Adrenal gland (tissue), 12 donors: Measurements from ENCODE around the gene EPHB1. TPM values are rescaled to one million over a fixed set of nuclear protein-coding genes. Genes with fewer than 3 reads are reported as not detected.

Source experiments
- DNase-seq, 7 donors: peaks; one replicate each; pipeline ENCODE4 v3.0.0-alpha.2; 2019 to 2020
- H3K27ac ChIP-seq, 5 donors: fragments of 200-600 bp; sonication (generic) in 4 of 5; 1 replicate in 3 of 5; 2 replicates in 2 of 5; pipeline versions ENCODE4 v1.5.1 to v1.8.0; 2016 to 2020; ENCODE audit warnings: mild to moderate bottlenecking in 1 of 5
- H3K27me3 ChIP-seq: fragments of 200-600 bp; 2 replicates; pipeline ENCODE4 v1.8.0; 2021
- H3K36me3 ChIP-seq, 2 donors: fragments of 200-600 bp; replicated peaks in 1 of 2; 1 replicate in 1 of 2; 2 replicates in 1 of 2; pipeline versions ENCODE4 v1.5.1 to v1.8.0; 2018 to 2022
- H3K4me1 ChIP-seq, 2 donors: fragments of 200-600 bp; replicated peaks in 1 of 2; 1 replicate in 1 of 2; 2 replicates in 1 of 2; pipeline versions ENCODE4 v1.5.1 to v1.8.0; 2018 to 2021
- H3K4me3 ChIP-seq, 4 donors: fragments of 200-600 bp; sonication (generic) in 3 of 4; one replicate each; pipeline ENCODE4 v1.5.1; 2016 to 2018
- H3K9me3 ChIP-seq, 3 donors: fragments of 200-600 bp; sonication (generic) in 1 of 3; replicated peaks in 1 of 3; 1 replicate in 2 of 3; 2 replicates in 1 of 3; pipeline versions ENCODE4 v1.5.1 to v1.8.0; 2016 to 2021
- CTCF ChIP-seq, 6 experiments: fragments of 450-650 bp in 4 of 6; fragments of 200-600 bp in 2 of 6; sonication (generic) in 1 of 6; IDR thresholded peaks; 1 replicate in 5 of 6; 2 replicates in 1 of 6; pipeline versions ENCODE4 v1.5.1 to v1.8.0; 2016 to 2021; ENCODE audit warnings: antibody characterized with exemption in 6 of 6, mild to moderate bottlenecking in 2 of 6, moderate library complexity in 1 of 6
- POLR2A ChIP-seq, 2 donors: fragments of 450-650 bp; IDR thresholded peaks; one replicate each; pipeline ENCODE4 v1.6.1; 2017; ENCODE audit warnings: antibody characterized with exemption in 2 of 2, mild to moderate bottlenecking in 2 of 2, moderate library complexity in 1 of 2
- WGBS, 4 donors: extraction: QIAGEN DNeasy Blood & Tissue Kit in 2 of 4; methylation state at CpG; one replicate each; pipeline versions ENCODE4 v1.1.5 to v1.1.7; 2013 to 2017; 5-methylcytosine and 5-hydroxymethylcytosine counted together
- intact Hi-C, 2 donors: fragments of 100-400 bp; cut with DNase I; formaldehyde crosslinking; loops; one replicate each; pipeline versions ENCODE4 v1.14.1 to v1.15.0; 2022 to 2023
- polyA plus RNA-seq, 3 donors: library from polyadenylated mRNA; stranded (reverse); fragments of 200-250 nt in 2 of 3; fragments of 350-450 nt in 1 of 3; fragmentation: Illumina TruSeq in 1 of 3; extraction: RNeasy Lipid Tissue Mini Kit (QIAGEN cat#74804) in 1 of 3; gene quantifications; one replicate each; pipeline ENCODE4 v1.2.3, GENCODE V29; 2013 to 2014
- total RNA-seq, 9 donors: library from RNA; depleted of rRNA in 4 of 9; stranded (reverse); fragments of >200 nt in 4 of 9; fragments of 120-200 nt in 1 of 9; fragmentation: NEBNext Ultra II Directional in 1 of 9; extraction: Animal tissue kit (Norgen Biotek cat#: 25700) in 1 of 9; gene quantifications; one replicate each; pipeline versions ENCODE4 v1.1.0 to v1.2.4, GENCODE V29; 2013 to 2023
- donor health status: healthy with polysubstance abuse.
- donor health status: Bipolar disorder and iron deficiency.
- donor health status: DM: yes; HTN: yes; CAD: no.
- donor health status: DM: no; HTN: no; CAD: no.
- donor health status: DM: no; HTN: no; CAD: no.
- donor health status: DM: yes; HTN: yes; CAD: no.

EPHB1 gene
- total and polyA plus RNA-seq, 12 donors, result 0.10 to 3.4 (median 0.98) TPM

- H3K4me1 ChIP-seq, result no peaks in the 10 kb centered on the region
- H3K27me3 ChIP-seq, result no peaks in the 10 kb centered on the region
- no peak overlapping the region for H3K4me3 ChIP-seq
- WGBS, 4 donors, result 43 to 55% (median 52%) methylated on average over 4 to 5 of the region's 5 CpGs
- no peaks in the 10 kb centered on the region for H3K36me3 ChIP-seq
- no peak for DNase-seq
- H3K9me3 ChIP-seq, result no peaks in the 10 kb centered on the region
- no peak overlapping the region for H3K27ac ChIP-seq
- intact Hi-C loops, result no loop called here
- TF ChIP-seq POLR2A (IDR thresholded peaks at IDR 0.05) (no peak), CTCF (IDR thresholded peaks at IDR 0.05) (no peak)
Observed at GRCh38 chr3:135091946-135092345, 296.9 kb downstream of the EPHB1 start.

GRCh38 chr3:135093121-135093520 lies 298.1 kb downstream of the EPHB1 start:
- no peak overlapping the region for H3K4me3 ChIP-seq
- intact Hi-C loops, result no loop called here
- WGBS, 4 donors, result 80 to 96% (median 85%) methylated on average over 4 of the region's 4 CpGs
- no peaks in the 10 kb centered on the region for H3K4me1 ChIP-seq
- DNase-seq, result no peak
- H3K9me3 ChIP-seq, result no peaks in the 10 kb centered on the region
- no peaks in the 10 kb centered on the region for H3K27me3 ChIP-seq
- no peak overlapping the region for H3K27ac ChIP-seq
- H3K36me3 ChIP-seq, result no peaks in the 10 kb centered on the region
- no peak for TF ChIP-seq POLR2A (IDR thresholded peaks at IDR 0.05)

- no peak for DNase-seq
- intact Hi-C loops, result no loop called here
- Histone ChIP-seq H3K4me1 (no peaks in the 10 kb centered on the region), H3K36me3 (no peaks in the 10 kb centered on the region), H3K4me3 (no peak overlapping the region), H3K27me3 (no peaks in the 10 kb centered on the region), H3K27ac (no peak overlapping the region), H3K9me3 (no peaks in the 10 kb centered on the region)
- TF ChIP-seq CTCF (IDR thresholded peaks at IDR 0.05) (no peak), POLR2A (IDR thresholded peaks at IDR 0.05) (no peak)
- 79 to 86% (median 85%) methylated on average over 5 of the region's 5 CpGs for WGBS, 4 donors
Observed at GRCh38 chr3:135097276-135097946, 302.4 kb downstream of the EPHB1 start.

DNA sequence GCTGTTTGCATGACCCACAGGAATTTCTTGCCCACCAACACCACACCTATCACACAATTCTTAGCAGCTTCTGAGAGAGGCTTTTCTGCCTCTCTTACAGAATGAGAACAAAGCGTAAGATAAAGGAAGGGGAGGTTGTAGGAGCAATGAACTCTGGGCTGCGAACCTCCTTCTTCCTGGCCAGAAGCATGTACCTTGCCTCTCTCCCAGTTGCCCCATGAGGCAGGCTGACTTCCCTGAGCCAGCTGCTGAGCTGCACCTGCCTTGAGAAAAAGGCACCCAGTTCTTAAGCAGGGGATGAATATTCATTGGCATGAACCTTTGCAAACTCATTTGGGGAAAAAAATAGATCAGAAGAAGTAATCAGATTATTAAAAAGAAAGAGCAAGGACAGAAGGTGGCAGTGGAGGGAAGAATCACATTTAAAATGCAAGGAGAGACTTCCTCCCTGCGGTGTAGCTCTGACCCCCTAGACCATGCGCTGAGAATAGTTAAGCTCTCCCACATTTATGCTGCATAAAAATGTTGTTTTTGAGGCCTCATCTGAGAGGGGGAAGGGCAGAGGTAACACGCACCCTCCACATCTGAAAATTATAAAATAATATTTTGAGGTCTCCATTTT lies 304.8 kb downstream of the EPHB1 start:
- H3K27ac ChIP-seq, result no peak overlapping the region
- no peak for DNase-seq
- WGBS, 4 donors, result 55 to 67% (median 62%) methylated on average over 5 of the region's 5 CpGs
- no peaks in the 10 kb centered on the region for H3K4me1 ChIP-seq
- no peaks in the 10 kb centered on the region for H3K36me3 ChIP-seq
- no peak overlapping the region for H3K4me3 ChIP-seq
- H3K9me3 ChIP-seq, result no peaks in the 10 kb centered on the region
- no peaks in the 10 kb centered on the region for H3K27me3 ChIP-seq
- intact Hi-C loops, result no loop called here
- no peak for TF ChIP-seq CTCF (IDR thresholded peaks at IDR 0.05)
- no peak for TF ChIP-seq POLR2A (IDR thresholded peaks at IDR 0.05)

DNA sequence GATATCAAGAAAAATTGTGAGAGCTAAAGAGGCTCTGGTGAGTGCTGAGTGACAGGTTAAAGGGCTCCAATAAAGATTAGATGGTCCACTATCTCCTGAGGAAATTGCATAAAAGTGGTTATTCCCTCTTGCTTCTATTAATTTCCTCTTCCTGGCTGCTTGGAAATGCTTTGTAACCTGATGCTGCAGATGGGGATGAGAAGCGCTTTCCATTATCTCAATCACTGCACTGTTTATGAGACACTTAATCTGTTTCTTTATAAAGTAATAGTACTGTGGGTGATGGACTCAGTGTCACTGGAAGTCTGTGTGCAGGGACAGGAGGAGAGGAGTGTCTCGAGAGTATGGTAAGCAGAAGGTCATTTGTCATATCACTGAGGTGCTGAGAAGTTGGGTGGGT lies 305.3 kb downstream of the EPHB1 start:
- no peaks in the 10 kb centered on the region for H3K27me3 ChIP-seq
- no peaks in the 10 kb centered on the region for H3K4me1 ChIP-seq
- WGBS, 4 donors, result 45 to 53% (median 50%) methylated on average over 2 of the region's 2 CpGs
- H3K36me3 ChIP-seq, result no peaks in the 10 kb centered on the region
- intact Hi-C loops, result no loop called here
- no peak for DNase-seq
- H3K4me3 ChIP-seq, result no peak overlapping the region
- no peaks in the 10 kb centered on the region for H3K9me3 ChIP-seq
- no peak overlapping the region for H3K27ac ChIP-seq
- TF ChIP-seq CTCF (IDR thresholded peaks at IDR 0.05) (no peak), POLR2A (IDR thresholded peaks at IDR 0.05) (no peak)
